GM12864 (cell line): ENCODE measurements around the gene ANAPC16.

ENCODE experiments used
- DNase-seq: peaks from one replicate; pipeline ENCODE4 v3.0.0-alpha.2; 2011; ENCODE audit warnings: low read depth
- H3K4me3 ChIP-seq: 2 replicates; pipeline ENCODE4 v1.5.1; 2011; ENCODE audit warnings: mild to moderate bottlenecking, low read depth, low read length, control low read depth
- CTCF ChIP-seq: IDR thresholded peaks from 2 replicates; pipeline ENCODE4 v1.5.1; 2011; ENCODE audit warnings: low read depth, mild to moderate bottlenecking, moderate library complexity, low read length, control low read depth, inconsistent platforms; ENCODE audit errors: missing control alignments

The ANAPC16 gene

GRCh38 chr10:72270607-72271281 lies 54.9 kb downstream of the ANAPC16 start:
- DNase-seq: no peak
- H3K4me3 ChIP-seq: no peak overlapping the region
- no peak for TF ChIP-seq CTCF

GRCh38 chr10:72272689-72273409 lies 57.0 kb downstream of the ANAPC16 start:
- peak overlapping the region; percentile 97 for H3K4me3 ChIP-seq
- no peak for DNase-seq
- TF ChIP-seq CTCF: no peak

- peak; percentile 97 for DNase-seq
- peak within 1 kb of the TSS; percentile 97 for H3K4me3 ChIP-seq
- TF ChIP-seq CTCF: no peak
Observed at GRCh38 chr10:72273410-72274212, 57.8 kb downstream of the ANAPC16 start, which contains the start of gene DDIT4. TSS of gene DDIT4 (plus strand) at chr10:72273924. CDS start at chr10:72274217, 293 bp downstream.

- no peak for DNase-seq
- peak overlapping the region; percentile 97 for H3K4me3 ChIP-seq
- no peak for TF ChIP-seq CTCF
Observed at GRCh38 chr10:72274213-72274729, 58.5 kb downstream of the ANAPC16 start.

- TF ChIP-seq CTCF: peak; percentile 86
- no peak for DNase-seq
- peak overlapping the region; percentile 97 for H3K4me3 ChIP-seq
Observed at GRCh38 chr10:72274730-72275350, 59.0 kb downstream of the ANAPC16 start.

- peak overlapping the region; percentile 97 for H3K4me3 ChIP-seq
- TF ChIP-seq CTCF: no peak
- DNase-seq: no peak
Observed at GRCh38 chr10:72275351-72276012, 59.7 kb downstream of the ANAPC16 start.
